Embryonic facial prominence (tissue), 1 donor: ENCODE results near the gene TACO1.

Source experiments
- DNase-seq: peaks from one replicate; pipeline ENCODE4 v3.0.0-alpha.2; 2016; ENCODE audit errors: extremely low spot score

TACO1 gene

GRCh38 chr17:63598281-63598680 is 2.4 kb upstream of the TACO1 start:
- no peak for DNase-seq

- DNase-seq = no peak
Observed at GRCh38 chr17:63601439-63602371, 1.0 kb downstream of the TACO1 start.

GRCh38 chr17:63609816-63610573 is 9.3 kb downstream of the TACO1 start:
- no peak for DNase-seq

GRCh38 chr17:63610854-63611253 is 10.2 kb downstream of the TACO1 start:
- DNase-seq = no peak

GRCh38 chr17:63611354-63611753 is 10.7 kb downstream of the TACO1 start:
- no peak for DNase-seq

GRCh38 chr17:63613663-63614062 is 13.0 kb downstream of the TACO1 start:
- DNase-seq = no peak

GRCh38 chr17:63621229-63621683 is 20.6 kb downstream of the TACO1 start:
- DNase-seq = no peak

GRCh38 chr17:63621684-63622573 is 21.2 kb downstream of the TACO1 start, which contains the start of gene MAP3K3:
Gene MAP3K3 (plus strand): TSS chr17:63622417. CDS start chr17:63622760, 343 bp downstream.
- peak; percentile 98 for DNase-seq

- DNase-seq = no peak
Observed at GRCh38 chr17:63622574-63623390, 22.1 kb downstream of the TACO1 start.

GRCh38 chr17:63623786-63624530 is 23.3 kb downstream of the TACO1 start:
- no peak for DNase-seq

- no peak for DNase-seq
Observed at GRCh38 chr17:63624531-63624880, 23.8 kb downstream of the TACO1 start.

- no peak for DNase-seq
Observed at GRCh38 chr17:63626551-63627180, 26.0 kb downstream of the TACO1 start.

- DNase-seq = no peak
Observed at GRCh38 chr17:63629627-63630026, 28.9 kb downstream of the TACO1 start.

GRCh38 chr17:63631062-63631461 is 30.4 kb downstream of the TACO1 start:
- DNase-seq = no peak

- DNase-seq = no peak
Observed at GRCh38 chr17:63631626-63632025, 30.9 kb downstream of the TACO1 start.

- DNase-seq = no peak
Observed at GRCh38 chr17:63633742-63634141, 33.0 kb downstream of the TACO1 start.

GRCh38 chr17:63634163-63634562 is 33.5 kb downstream of the TACO1 start:
- no peak for DNase-seq

GRCh38 chr17:63634816-63635215 is 34.1 kb downstream of the TACO1 start:
- DNase-seq = no peak

- no peak for DNase-seq
Observed at GRCh38 chr17:63635290-63635689, 34.6 kb downstream of the TACO1 start.

- no peak for DNase-seq
Observed at GRCh38 chr17:63635787-63636186, 35.1 kb downstream of the TACO1 start.
